Measurements from ENCODE around the gene HACL1. TPM values are rescaled to one million over a fixed set of nuclear protein-coding genes. Genes with fewer than 3 reads are reported as not detected.

The HACL1 gene
- total RNA-seq (2014; rRNA removed) = 20.3 and 25.5 TPM in 2 replicates
- Bru-seq, nascent RNA = percentile 78 among the genes with signal in this experiment
- BruChase-seq, experiment 1, labeled RNA remaining after a 6-hour chase = percentile 63 among the genes with signal in this experiment
- percentile 72 among the genes with signal in this experiment for BruChase-seq, experiment 2, labeled RNA remaining after a 2-hour chase
- long read RNA-seq, transcript HACL1-201 (17 exons, 2,266 nt) = major isoform, 26 of 39 reads
- long read RNA-seq, partial matches to known transcripts = 1 of 39 reads
- long read RNA-seq, other reads (novel, unspliced or antisense) = 10 of 39 reads

- Histone ChIP-seq H3K36me3 (ENCODE audit: low read depth, low read length) (peaks cover 5% of the 10 kb centered on the region; the same call in 1 of the 2 replicates), H3K4me1 (ENCODE audit: insufficient read depth, low read length) (peaks cover 21% of the 10 kb centered on the region; the same call in 1 of the 2 replicates), H3K9ac (ENCODE audit: low read length) (peak within 1 kb of the TSS; percentile 80), H3K79me2 (ENCODE audit: low read length) (peaks cover 22% of the 10 kb centered on the region), H4K20me1 (ENCODE audit: low read length) (no peaks in the 10 kb centered on the region), H3K4me2 (ENCODE audit: low read length) (peak within 1 kb of the TSS; percentile 96), H3K9me3 (ENCODE audit: low read length) (no peaks in the 10 kb centered on the region), H3K27me3 (ENCODE audit: low read length) (no peaks in the 10 kb centered on the region), H3K9me2 (replicated peaks; ENCODE audit: low read length) (no peaks in the 10 kb centered on the region), H3K27ac (ENCODE audit: low read length) (peak within 1 kb of the TSS; percentile 53), H3F3A (ENCODE audit: low read length, unreplicated experiment) (no peaks in the 10 kb centered on the region), H3K4me3 (ENCODE audit: low read length) (peak within 1 kb of the TSS; percentile 88), H2AFZ (ENCODE audit: low read length) (peak within 1 kb of the TSS; percentile 85)
- intact Hi-C loops (cut with micrococcal nuclease) = no loop called here
- DNase-seq = peak; percentile 99
- no peak for TF ChIP-seq EZH2phosphoT487 (IDR thresholded peaks at IDR 0.05; ENCODE audit: borderline replicate concordance, low read length)
- no peak for TF ChIP-seq EZH2 (IDR thresholded peaks at IDR 0.05; ENCODE audit: low read length, unreplicated experiment)
- TF ChIP-seq, protein P1, sequence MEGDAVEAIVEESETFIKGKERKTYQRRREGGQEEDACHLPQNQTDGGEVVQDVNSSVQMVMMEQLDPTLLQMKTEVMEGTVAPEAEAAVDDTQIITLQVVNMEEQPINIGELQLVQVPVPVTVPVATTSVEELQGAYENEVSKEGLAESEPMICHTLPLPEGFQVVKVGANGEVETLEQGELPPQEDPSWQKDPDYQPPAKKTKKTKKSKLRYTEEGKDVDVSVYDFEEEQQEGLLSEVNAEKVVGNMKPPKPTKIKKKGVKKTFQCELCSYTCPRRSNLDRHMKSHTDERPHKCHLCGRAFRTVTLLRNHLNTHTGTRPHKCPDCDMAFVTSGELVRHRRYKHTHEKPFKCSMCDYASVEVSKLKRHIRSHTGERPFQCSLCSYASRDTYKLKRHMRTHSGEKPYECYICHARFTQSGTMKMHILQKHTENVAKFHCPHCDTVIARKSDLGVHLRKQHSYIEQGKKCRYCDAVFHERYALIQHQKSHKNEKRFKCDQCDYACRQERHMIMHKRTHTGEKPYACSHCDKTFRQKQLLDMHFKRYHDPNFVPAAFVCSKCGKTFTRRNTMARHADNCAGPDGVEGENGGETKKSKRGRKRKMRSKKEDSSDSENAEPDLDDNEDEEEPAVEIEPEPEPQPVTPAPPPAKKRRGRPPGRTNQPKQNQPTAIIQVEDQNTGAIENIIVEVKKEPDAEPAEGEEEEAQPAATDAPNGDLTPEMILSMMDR (conservative IDR thresholded peaks at IDR 0.05; ENCODE audit: low read depth, low read length) = peak; percentile 28
- BruUV-seq (replicated peaks) = no TSS peak
- ChIA-PET CTCF (interaction anchor here (0.5 kb wide), 1 partner anchor 41 kb away, joined by 3 read pairs; no protein-coding TSS in a partner anchor), POLR2A (ENCODE audit: unreplicated experiment) (interaction anchor here (0.6 kb wide), 1 partner anchor 46 kb away, joined by 4 read pairs; no protein-coding TSS in a partner anchor)
- ATAC-seq = peak; percentile 94
Measured at GRCh38 chr3:15601399-15602145, at the start of gene HACL1, which contains the start of gene BTD. Gene HACL1, minus strand, starts transcription at chr3:15601569. Its CDS starts 106 bp downstream, at chr3:15601463. Gene BTD, plus strand, starts transcription at chr3:15601745. Its CDS starts 33,695 bp downstream, at chr3:15635440.

- no peaks in the 10 kb centered on the region for H4K20me1 ChIP-seq (ENCODE audit: low read length)
- intact Hi-C loops (cut with micrococcal nuclease) = loop anchor here (5.0 kb wide), 1 partner anchor 147 kb away; the partner anchor contains the start of gene ANKRD28
- no peaks in the 10 kb centered on the region for H3K79me2 ChIP-seq (ENCODE audit: low read length)
- no peak overlapping the region for H3K9ac ChIP-seq (ENCODE audit: low read length)
- H3K27me3 ChIP-seq (ENCODE audit: low read length) = no peaks in the 10 kb centered on the region
- ChIA-PET POLR2A (ENCODE audit: unreplicated experiment) (no interaction called here), CTCF (no interaction called here)
- BruUV-seq (replicated peaks) = no TSS peak
- no peak overlapping the region for H2AFZ ChIP-seq (ENCODE audit: low read length)
- no peaks in the 10 kb centered on the region for H3K9me2 ChIP-seq (replicated peaks; ENCODE audit: low read length)
- peaks cover 39% of the 10 kb centered on the region for H3K4me1 ChIP-seq (ENCODE audit: insufficient read depth, low read length)
- TF ChIP-seq, protein P1 (conservative IDR thresholded peaks at IDR 0.05; ENCODE audit: low read depth, low read length) = no peak
- TF ChIP-seq EZH2phosphoT487 (IDR thresholded peaks at IDR 0.05; ENCODE audit: borderline replicate concordance, low read length) (no peak), EZH2 (IDR thresholded peaks at IDR 0.05; ENCODE audit: low read length, unreplicated experiment) (no peak)
- no peak overlapping the region for H3K27ac ChIP-seq (ENCODE audit: low read length)
- H3K4me3 ChIP-seq (ENCODE audit: low read length) = no peak overlapping the region
- no peak overlapping the region for H3K4me2 ChIP-seq (ENCODE audit: low read length)
- H3F3A ChIP-seq (ENCODE audit: low read length, unreplicated experiment) = peaks cover 10% of the 10 kb centered on the region
- DNase-seq = no peak
- no peaks in the 10 kb centered on the region for H3K36me3 ChIP-seq (ENCODE audit: low read depth, low read length)
- no peak for ATAC-seq
- no peaks in the 10 kb centered on the region for H3K9me3 ChIP-seq (ENCODE audit: low read length)
Measured at GRCh38 chr3:15649858-15650257, 48.5 kb upstream of the HACL1 start.
